C1 segment of cervical spinal cord (tissue), 14 donors: ENCODE results near the gene EHMT2.
"Not testable (repeated sequence)": the region's sequence is repeated elsewhere in the genome, so short reads cannot be mapped to it uniquely, and the experiment has no call there.

Experiments
- DNase-seq, 14 donors: peaks; one replicate each; lab custom pipeline; 2025; lab: John Stamatoyannopoulos, UW

The EHMT2 gene

GRCh38 chr6:31915351-31915750 is 17.9 kb upstream of the EHMT2 start:
- no peak for DNase-seq

DNA sequence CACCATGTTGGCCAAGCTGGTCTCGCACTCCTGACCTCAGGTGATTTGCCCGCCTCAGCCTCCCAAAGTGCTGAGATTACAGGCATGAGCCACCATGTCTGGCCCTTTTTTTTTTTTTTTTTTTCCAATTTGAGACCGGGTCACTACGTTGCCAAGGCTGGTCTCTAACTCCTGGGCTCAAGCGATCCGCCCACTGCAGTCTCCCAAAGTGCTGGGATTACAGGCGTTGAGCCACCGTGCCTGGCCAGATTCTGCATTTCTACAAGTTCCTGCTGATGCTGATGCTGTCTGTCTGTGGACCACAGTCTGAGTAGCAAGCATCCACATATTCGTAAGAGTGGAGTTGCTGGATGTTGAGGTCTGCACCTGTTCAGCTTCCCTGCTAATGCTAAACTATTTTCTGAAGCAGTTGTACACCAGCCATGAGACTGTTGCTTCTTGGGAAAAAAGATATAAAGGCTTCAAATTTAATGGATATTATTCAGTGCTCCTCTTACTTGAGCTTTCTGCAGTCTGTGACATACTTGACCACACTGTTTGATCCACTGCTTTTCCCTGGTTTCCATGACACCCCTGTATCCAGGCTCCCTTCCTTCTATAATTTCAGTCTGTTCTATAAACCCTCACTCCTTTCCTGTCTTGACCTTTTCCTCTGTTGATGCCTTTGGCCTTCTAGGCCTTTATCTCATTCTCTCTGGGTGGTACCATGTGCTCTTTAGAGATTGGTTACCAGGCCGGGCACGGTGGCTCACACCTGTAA is 14.5 kb upstream of the EHMT2 start:
- DNase-seq, result no peak

- not testable (repeated sequence) for DNase-seq
Measured at GRCh38 chr6:31909298-31909697, 11.8 kb upstream of the EHMT2 start.

DNA sequence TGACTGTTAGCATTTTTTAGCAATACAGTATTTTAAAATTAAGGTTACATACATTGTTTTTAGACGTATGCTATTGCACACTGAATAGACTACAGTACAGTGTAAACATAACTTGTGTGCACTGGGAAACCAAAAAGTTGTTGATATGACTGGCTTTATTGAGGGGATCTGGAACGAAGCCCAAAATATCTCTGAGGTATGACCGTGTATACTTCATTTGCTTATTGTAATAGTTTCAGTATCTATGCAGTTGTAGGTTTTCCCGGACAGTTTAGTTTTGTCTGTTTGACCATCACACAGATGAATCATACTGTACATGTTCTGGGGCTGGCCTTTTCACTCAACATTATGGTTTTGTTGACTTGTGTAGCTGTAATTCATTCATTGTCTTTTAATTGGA is 11.3 kb upstream of the EHMT2 start:
- DNase-seq, result no peak

- DNase-seq, result not testable (repeated sequence)
Measured at GRCh38 chr6:31908255-31908654, 10.8 kb upstream of the EHMT2 start.

- DNase-seq, result no peak
Measured at GRCh38 chr6:31907158-31907813, 9.8 kb upstream of the EHMT2 start.

GRCh38 chr6:31906727-31907126 is 9.2 kb upstream of the EHMT2 start:
- DNase-seq, result not testable (repeated sequence)

DNA sequence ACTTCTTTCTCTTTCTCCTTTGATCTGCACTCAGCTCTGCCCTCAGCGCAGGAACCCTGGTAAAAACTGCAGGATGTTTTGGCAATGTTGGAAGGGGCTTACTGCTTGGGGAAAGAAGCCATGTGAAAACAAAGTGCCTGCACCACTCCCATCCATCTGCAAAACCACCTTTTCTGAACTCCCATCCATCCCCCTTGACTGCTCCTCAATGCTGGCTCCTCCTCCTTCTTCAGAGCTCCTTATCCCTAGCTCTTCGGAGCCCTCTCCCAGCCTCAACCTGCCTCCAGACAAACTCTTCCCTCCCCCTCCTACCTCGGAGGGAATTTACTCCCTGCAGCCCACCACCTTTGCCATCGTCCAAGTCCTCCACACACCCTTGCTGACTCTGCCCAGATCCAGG is 8.6 kb upstream of the EHMT2 start:
- no peak for DNase-seq

- no peak for DNase-seq
Measured at GRCh38 chr6:31905041-31905440, 7.5 kb upstream of the EHMT2 start.

DNA sequence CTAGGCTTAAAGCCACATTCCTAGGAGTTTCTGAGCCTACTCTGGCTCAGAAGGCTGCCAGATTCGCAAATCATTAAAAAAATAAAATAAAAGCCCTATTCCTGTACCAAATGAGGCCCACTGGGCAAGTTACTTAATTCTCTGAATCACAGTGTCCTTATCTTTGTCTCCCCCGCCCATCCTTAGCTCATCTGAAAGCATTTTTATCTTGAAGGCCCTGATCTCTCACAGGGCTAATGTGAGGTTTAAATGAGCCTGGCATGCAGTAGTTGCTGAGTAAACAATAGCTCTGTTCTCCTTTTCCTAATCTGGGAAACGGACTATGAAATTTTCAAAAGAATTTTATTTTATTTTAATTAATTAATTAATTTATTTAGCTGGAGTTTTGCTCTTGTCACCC is 6.5 kb upstream of the EHMT2 start:
- DNase-seq, result no peak

GRCh38 chr6:31901953-31902643 is 4.6 kb upstream of the EHMT2 start, which contains the start of gene ZBTB12:
Gene ZBTB12 (minus strand): TSS chr6:31902086. CDS start chr6:31901305, 781 bp downstream.
- DNase-seq, result peak; percentile 47 to 97 (median 92)

DNA sequence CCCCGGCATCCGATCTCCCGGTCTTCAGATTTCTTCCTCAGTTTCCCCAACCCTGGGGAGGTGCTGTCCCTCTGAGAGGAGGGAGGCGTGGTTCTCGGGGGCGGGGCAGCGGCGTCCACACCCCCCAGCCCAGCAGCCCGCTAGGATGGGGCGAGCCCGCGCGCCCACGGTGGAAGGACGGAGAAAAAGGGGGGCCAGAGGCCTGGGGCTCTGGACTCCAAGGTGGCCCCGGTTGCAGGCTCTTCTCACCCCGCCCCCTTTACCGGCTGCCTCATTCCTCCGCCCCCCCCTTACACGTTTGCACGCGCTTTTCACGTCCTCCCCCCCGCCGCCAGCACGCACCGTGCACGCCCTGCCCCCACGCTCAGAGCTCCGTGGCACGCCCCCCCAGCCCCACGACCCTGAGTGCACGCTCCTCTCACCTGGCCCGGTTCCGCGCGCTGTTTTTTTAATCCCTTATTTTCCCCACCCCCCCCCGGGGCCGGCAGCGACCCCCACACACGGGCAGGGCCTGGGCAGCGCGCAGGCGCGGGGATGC is 4.0 kb upstream of the EHMT2 start:
- DNase-seq, result peak in 10 of 14 donors; percentile 10 to 76 (median 56)

DNA sequence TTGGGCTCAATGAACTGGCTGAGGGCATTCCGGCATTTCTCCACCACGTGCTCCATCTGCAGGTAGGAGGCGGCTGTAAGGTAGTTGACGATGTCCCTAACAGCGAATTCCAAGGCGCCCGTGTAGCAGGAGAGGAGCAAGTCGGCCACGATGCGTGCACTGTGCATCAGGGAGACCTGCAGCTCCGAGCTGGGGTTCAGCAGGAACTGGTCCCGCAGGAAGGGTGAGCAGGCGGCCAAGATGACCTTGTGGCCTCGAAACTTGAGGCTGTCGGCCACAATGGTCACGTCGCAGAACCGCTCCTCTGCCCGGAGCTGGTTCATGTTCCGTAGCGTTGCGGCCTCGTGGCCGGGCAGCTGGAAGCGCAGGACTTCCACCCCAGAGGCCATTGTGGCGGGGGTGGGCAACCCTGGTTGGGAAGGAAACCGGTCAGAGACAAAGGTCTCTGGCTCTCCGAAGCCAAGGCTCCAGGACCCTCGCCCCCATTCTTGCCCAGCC is 3.5 kb upstream of the EHMT2 start:
- DNase-seq, result peak in 5 of 14 donors; percentile 6 to 66 (median 22)

- no peak for DNase-seq
Measured at GRCh38 chr6:31899882-31900722, 2.6 kb upstream of the EHMT2 start.

- no peak for DNase-seq
Measured at GRCh38 chr6:31899215-31899614, 1.7 kb upstream of the EHMT2 start.

GRCh38 chr6:31898383-31899011 is 999 bp upstream of the EHMT2 start:
- peak in 2 of 14 donors; percentile 16 to 79 for DNase-seq

DNA sequence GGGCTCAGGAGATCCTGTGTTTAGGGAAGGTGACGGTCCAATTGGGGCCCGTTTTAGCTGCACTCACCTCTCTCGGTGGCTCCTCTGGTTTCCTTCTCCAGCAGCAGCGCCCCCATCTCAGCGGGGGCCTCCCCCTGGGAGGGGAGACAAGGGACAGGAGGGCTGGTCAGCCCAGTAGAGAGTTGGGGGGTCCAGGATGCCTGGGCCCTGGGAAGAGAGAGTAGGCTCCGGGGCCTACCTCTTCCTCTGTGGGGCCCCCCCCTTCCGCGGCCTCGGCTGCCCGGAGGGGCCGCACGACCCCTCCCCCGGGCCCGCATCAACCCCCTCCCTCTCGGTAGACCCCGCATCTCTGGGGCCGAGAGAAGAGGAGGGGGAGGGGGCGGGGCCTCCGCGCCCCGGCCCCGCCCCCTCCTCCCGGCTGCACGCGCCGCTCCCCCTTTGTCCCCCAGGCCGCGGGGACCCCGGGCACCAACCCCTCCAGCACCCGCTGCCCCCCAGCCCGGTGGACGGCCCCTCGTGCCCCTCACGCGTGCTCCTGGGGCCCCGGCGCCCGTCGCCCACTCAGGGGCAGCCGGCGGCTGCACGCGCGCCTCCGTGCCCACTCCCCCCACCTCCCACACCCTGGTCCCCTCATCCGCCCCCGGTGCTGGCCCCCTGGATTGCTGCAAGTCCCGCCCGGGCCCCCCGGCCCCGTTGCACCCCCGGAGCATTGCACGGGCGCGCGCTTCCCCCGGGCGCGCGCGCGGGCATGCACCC is 464 bp downstream of the EHMT2 start:
- DNase-seq, result peak in 1 of 14 donors; percentile 28

DNA sequence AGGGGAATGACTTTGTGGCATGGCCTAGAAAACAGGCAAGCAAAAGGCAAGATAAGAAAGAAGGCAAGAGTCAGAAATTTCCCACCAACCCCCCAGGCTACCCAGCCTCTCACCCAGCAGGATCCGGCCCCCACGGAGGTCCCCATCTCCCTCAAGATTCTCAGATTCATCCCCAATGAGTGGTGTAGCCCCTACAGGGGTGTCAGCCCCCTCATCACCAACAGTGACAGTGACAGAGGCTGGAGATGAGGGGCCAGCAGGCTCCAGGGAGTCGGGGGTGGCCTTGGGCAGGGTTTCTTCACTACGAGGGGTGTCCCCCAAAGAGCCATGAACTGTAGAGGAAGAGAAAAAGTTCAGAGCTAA is 1.0 kb downstream of the EHMT2 start:
- no peak for DNase-seq

DNA sequence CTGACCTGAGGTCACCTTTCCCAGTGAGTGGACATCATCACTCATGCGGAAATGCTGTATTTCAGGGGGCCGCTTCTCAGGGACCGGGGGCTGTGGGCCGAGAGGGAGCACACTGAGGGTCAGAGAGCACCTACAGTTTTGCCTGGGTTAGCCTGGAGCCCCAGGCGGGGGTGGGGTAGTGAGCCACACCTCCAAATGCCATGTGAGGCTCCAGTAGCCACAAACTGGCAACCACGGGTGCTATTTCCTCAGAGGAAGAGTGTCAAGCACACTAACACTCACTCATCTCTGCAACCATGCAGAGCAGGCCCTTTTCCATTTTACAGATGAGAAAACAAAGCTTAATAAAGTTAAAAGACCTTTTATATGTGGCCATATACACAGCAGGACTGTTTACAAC is 4.7 kb downstream of the EHMT2 start:
- no peak for DNase-seq
